ENCODE results near the gene ALDOC. TPM values are rescaled to one million over a fixed set of nuclear protein-coding genes. Genes with fewer than 3 reads are reported as not detected.
A peak's percentile ranks its signal among the peaks of the same experiment; 100 is the strongest.

Gene ALDOC
- total RNA-seq, 2 donors from 2014 or later, result 43.3 to 43.7 TPM

- ATAC-seq (ENCODE audit: insufficient number of reproducible peaks, low FRiP score, low read depth) (no peak), DNase-seq (ENCODE audit: low spot score) (no peak)
- H3K9me3 ChIP-seq, result no peaks in the 10 kb centered on the region
- H3K36me3 ChIP-seq, result no peaks in the 10 kb centered on the region
- peak overlapping the region; percentile 70 to 76 for H3K27ac ChIP-seq
- peak overlapping the region; percentile 88 for H3K4me3 ChIP-seq
- peaks cover 20 to 43% of the 10 kb centered on the region in 2 donors for H3K4me1 ChIP-seq (ENCODE audit: control insufficient read depth in 1 of 2, low read depth in 2 of 2)
- H3K27me3 ChIP-seq (replicated peaks; ENCODE audit: insufficient read depth), result no peaks in the 10 kb centered on the region
- no peak for TF ChIP-seq CTCF (IDR thresholded peaks at IDR 0.05)
Observed at GRCh38 chr17:28572259-28573039, 4.2 kb downstream of the ALDOC start.

DNA sequence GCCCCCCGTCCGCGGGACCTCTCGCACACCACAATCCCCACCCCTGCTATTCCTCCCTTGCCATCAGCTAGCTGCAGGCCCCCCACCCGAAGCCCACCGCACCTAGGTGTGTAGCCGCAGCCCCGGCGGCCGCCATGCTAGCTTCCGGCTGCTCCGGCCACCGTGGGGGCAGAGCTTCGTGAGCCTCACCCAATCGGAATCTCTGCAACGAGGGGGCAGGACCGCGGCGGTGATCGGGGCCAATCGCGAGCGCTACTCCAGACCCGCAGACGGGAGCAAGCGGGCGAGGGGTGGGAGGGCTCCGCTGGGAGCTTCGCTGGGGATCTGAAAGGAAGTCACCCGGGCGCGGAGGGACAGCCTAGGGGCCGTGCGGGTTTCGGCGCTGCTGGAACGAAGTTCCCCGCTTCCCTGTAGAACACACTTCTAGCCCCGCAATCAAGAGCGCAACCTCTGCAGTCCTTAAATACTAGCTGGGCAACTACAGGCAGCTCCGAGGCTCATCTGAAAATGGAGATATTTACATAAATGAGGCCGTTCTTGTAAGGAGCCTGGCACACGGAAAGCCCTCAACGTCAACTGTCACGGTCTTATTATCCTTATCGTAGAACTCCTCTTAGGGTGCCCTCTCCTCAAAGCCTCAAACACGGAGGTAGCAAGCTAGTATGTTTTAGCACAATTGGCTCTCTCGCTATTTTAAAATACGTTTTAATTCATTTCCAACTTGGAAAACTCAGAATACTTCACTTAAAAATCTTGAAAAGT lies 5.2 kb downstream of the ALDOC start, which contains the start of gene PIGS:
Gene PIGS (minus strand): TSS at position 164 of the 762 bp plus-strand sequence. CDS start 28 bp downstream, at position 136.
- peak within 1 kb of the TSS; percentile 70 to 76 for H3K27ac ChIP-seq
- ATAC-seq (ENCODE audit: insufficient number of reproducible peaks, low FRiP score, low read depth), result peak; percentile 89
- peaks cover 17 to 37% of the 10 kb centered on the region in 2 donors for H3K4me1 ChIP-seq (ENCODE audit: control insufficient read depth in 1 of 2, low read depth in 2 of 2)
- no peaks in the 10 kb centered on the region for H3K27me3 ChIP-seq (replicated peaks; ENCODE audit: insufficient read depth)
- no peak for TF ChIP-seq CTCF (IDR thresholded peaks at IDR 0.05)
- H3K4me3 ChIP-seq, result peak within 1 kb of the TSS; percentile 88
- peak; percentile 73 for DNase-seq (ENCODE audit: low spot score)
- H3K36me3 ChIP-seq, result no peaks in the 10 kb centered on the region
- H3K9me3 ChIP-seq, result no peaks in the 10 kb centered on the region

GRCh38 chr17:28570716-28571360 lies 5.9 kb downstream of the ALDOC start:
- no peak for ATAC-seq (ENCODE audit: insufficient number of reproducible peaks, low FRiP score, low read depth)
- H3K4me3 ChIP-seq, result peak overlapping the region; percentile 88
- H3K27ac ChIP-seq, result peak overlapping the region; percentile 70 to 76
- no peaks in the 10 kb centered on the region for H3K36me3 ChIP-seq
- H3K9me3 ChIP-seq, result no peaks in the 10 kb centered on the region
- no peak for TF ChIP-seq CTCF (IDR thresholded peaks at IDR 0.05)
- H3K27me3 ChIP-seq (replicated peaks; ENCODE audit: insufficient read depth), result no peaks in the 10 kb centered on the region
- DNase-seq (ENCODE audit: low spot score), result no peak
- peaks cover 14 to 33% of the 10 kb centered on the region in 2 donors for H3K4me1 ChIP-seq (ENCODE audit: control insufficient read depth in 1 of 2, low read depth in 2 of 2)

DNA sequence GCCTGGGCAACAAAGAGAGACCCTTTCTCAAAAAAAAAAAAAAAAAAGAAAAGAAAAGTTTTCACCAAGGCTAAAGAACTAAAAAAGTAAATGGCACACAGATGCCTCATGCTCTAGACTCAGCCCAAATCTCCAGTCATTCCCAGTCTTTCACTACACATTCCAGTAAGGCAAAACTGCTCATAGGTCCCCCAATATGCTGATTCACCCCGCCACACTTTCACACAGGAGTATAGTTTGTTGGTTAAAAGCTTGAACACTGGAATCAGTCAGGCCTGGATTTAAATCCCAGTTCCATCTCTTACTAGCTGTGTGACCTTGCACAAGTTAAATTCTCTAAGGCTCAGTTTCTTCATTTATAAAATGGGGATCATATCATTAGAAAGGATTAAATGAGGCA lies 7.2 kb downstream of the ALDOC start:
- DNase-seq (ENCODE audit: low spot score), result no peak
- H3K4me1 ChIP-seq (ENCODE audit: control insufficient read depth in 1 of 2, low read depth in 2 of 2), result peaks cover 13 to 28% of the 10 kb centered on the region in 2 donors
- no peaks in the 10 kb centered on the region for H3K9me3 ChIP-seq
- no peak overlapping the region for H3K4me3 ChIP-seq
- TF ChIP-seq CTCF (IDR thresholded peaks at IDR 0.05), result no peak
- H3K36me3 ChIP-seq, result no peaks in the 10 kb centered on the region
- no peaks in the 10 kb centered on the region for H3K27me3 ChIP-seq (replicated peaks; ENCODE audit: insufficient read depth)
- no peak overlapping the region for H3K27ac ChIP-seq
- no peak for ATAC-seq (ENCODE audit: insufficient number of reproducible peaks, low FRiP score, low read depth)

GRCh38 chr17:28567604-28568003 lies 9.1 kb downstream of the ALDOC start:
- DNase-seq (ENCODE audit: low spot score) (no peak), ATAC-seq (ENCODE audit: insufficient number of reproducible peaks, low FRiP score, low read depth) (no peak)
- H3K36me3 ChIP-seq, result peaks cover 13% of the 10 kb centered on the region
- H3K27me3 ChIP-seq (replicated peaks; ENCODE audit: insufficient read depth), result no peaks in the 10 kb centered on the region
- no peak overlapping the region for H3K27ac ChIP-seq
- no peak for TF ChIP-seq CTCF (IDR thresholded peaks at IDR 0.05)
- H3K9me3 ChIP-seq, result no peaks in the 10 kb centered on the region
- H3K4me1 ChIP-seq (ENCODE audit: control insufficient read depth in 1 of 2, low read depth in 2 of 2), result peaks cover 13 to 22% of the 10 kb centered on the region in 2 donors
- no peak overlapping the region for H3K4me3 ChIP-seq
